ENCODE results near the gene MST1. TPM values are rescaled to one million over a fixed set of nuclear protein-coding genes. Genes with fewer than 3 reads are reported as not detected.

Gene MST1
- total and polyA plus RNA-seq, 9 of the 15 experiments (the other 6 are each of a cell fraction or from before 2014, with no cell fraction given), result 0.08 to 1.8 (median 0.40) TPM

DNA sequence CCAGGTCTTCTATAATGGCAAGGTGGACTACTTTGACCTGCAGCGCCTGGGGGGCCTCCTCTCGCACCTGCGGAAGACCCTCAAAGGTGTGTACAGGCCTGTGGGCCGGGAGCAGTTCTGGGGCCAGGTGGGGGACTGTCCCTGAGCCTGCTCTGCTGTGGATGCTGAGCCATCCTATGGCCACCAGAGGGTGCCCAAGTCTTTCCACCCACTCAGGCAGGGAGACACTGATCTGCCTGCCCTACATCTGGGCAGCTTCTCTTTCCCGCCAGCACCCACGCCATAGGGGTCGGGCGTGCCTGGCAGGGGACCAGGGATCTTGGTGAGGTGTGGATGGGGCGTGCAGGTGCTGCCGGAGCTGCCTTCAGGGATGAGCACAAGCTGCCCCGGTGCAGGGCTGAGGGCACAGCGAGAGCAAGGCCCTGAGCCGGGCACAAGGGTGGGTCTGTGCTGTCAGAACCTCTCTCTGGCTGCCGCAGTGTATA lies 14.2 kb upstream of the MST1 start (continued):
- no peak for TF ChIP-seq HMGN3 (IDR thresholded peaks at IDR 0.05; ENCODE audit: borderline replicate concordance, extremely low read depth, insufficient read length, low read depth, low read length)
- TF ChIP-seq ZNF384 (IDR thresholded peaks at IDR 0.05; ENCODE audit: low read depth, low read length), result no peak
- TF ChIP-seq, protein P1, sequence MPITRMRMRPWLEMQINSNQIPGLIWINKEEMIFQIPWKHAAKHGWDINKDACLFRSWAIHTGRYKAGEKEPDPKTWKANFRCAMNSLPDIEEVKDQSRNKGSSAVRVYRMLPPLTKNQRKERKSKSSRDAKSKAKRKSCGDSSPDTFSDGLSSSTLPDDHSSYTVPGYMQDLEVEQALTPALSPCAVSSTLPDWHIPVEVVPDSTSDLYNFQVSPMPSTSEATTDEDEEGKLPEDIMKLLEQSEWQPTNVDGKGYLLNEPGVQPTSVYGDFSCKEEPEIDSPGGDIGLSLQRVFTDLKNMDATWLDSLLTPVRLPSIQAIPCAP (CRISPR knock-in tag; IDR thresholded peaks at IDR 0.05; ENCODE audit: borderline replicate concordance), result no peak
- no peak for TF ChIP-seq ZC3H11A (IDR thresholded peaks at IDR 0.05; ENCODE audit: low read depth, low read length)
- TF ChIP-seq, protein P2, sequence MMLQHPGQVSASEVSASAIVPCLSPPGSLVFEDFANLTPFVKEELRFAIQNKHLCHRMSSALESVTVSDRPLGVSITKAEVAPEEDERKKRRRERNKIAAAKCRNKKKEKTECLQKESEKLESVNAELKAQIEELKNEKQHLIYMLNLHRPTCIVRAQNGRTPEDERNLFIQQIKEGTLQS (IDR thresholded peaks at IDR 0.05), result no peak
- TF ChIP-seq, protein P2 (CRISPR knock-in tag; conservative IDR thresholded peaks at IDR 0.05), result no peak
- TF ChIP-seq CBFA2T2 (conservative IDR thresholded peaks at IDR 0.05), result no peak
- TF ChIP-seq, protein P3, sequence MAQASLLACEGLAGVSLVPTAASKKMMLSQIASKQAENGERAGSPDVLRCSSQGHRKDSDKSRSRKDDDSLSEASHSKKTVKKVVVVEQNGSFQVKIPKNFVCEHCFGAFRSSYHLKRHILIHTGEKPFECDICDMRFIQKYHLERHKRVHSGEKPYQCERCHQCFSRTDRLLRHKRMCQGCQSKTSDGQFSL (CRISPR knock-in tag; IDR thresholded peaks at IDR 0.05), result no peak
- TF ChIP-seq, protein P3 (tag; IDR thresholded peaks at IDR 0.05), result no peak
- TF ChIP-seq, protein P4, sequence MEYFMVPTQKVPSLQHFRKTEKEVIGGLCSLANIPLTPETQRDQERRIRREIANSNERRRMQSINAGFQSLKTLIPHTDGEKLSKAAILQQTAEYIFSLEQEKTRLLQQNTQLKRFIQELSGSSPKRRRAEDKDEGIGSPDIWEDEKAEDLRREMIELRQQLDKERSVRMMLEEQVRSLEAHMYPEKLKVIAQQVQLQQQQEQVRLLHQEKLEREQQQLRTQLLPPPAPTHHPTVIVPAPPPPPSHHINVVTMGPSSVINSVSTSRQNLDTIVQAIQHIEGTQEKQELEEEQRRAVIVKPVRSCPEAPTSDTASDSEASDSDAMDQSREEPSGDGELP (CRISPR knock-in tag; IDR thresholded peaks at IDR 0.05; ENCODE audit: borderline replicate concordance), result no peak
- no peak for TF ChIP-seq SRSF1 (IDR thresholded peaks at IDR 0.05; ENCODE audit: low read depth, low read length)
- TF ChIP-seq SMAD2 (IDR thresholded peaks at IDR 0.05; ENCODE audit: low read depth, low read length), result no peak
- no peak for TF ChIP-seq HIVEP1 (CRISPR knock-in tag; IDR thresholded peaks at IDR 0.05)
- TF ChIP-seq STAG1 (CRISPR knock-in tag; IDR thresholded peaks at IDR 0.05; ENCODE audit: borderline replicate concordance), result peak; percentile 84; the same call in 1 of the 2 replicates
- no peak for TF ChIP-seq EWSR1 (IDR thresholded peaks at IDR 0.05; ENCODE audit: borderline replicate concordance, low read depth, partially characterized antibody)
- TF ChIP-seq, protein P5, sequence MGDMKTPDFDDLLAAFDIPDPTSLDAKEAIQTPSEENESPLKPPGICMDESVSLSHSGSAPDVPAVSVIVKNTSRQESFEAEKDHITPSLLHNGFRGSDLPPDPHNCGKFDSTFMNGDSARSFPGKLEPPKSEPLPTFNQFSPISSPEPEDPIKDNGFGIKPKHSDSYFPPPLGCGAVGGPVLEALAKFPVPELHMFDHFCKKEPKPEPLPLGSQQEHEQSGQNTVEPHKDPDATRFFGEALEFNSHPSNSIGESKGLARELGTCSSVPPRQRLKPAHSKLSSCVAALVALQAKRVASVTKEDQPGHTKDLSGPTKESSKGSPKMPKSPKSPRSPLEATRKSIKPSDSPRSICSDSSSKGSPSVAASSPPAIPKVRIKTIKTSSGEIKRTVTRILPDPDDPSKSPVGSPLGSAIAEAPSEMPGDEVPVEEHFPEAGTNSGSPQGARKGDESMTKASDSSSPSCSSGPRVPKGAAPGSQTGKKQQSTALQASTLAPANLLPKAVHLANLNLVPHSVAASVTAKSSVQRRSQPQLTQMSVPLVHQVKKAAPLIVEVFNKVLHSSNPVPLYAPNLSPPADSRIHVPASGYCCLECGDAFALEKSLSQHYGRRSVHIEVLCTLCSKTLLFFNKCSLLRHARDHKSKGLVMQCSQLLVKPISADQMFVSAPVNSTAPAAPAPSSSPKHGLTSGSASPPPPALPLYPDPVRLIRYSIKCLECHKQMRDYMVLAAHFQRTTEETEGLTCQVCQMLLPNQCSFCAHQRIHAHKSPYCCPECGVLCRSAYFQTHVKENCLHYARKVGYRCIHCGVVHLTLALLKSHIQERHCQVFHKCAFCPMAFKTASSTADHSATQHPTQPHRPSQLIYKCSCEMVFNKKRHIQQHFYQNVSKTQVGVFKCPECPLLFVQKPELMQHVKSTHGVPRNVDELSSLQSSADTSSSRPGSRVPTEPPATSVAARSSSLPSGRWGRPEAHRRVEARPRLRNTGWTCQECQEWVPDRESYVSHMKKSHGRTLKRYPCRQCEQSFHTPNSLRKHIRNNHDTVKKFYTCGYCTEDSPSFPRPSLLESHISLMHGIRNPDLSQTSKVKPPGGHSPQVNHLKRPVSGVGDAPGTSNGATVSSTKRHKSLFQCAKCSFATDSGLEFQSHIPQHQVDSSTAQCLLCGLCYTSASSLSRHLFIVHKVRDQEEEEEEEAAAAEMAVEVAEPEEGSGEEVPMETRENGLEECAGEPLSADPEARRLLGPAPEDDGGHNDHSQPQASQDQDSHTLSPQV (IDR thresholded peaks at IDR 0.05), result no peak
- TF ChIP-seq ZSCAN32 (CRISPR knock-in tag; IDR thresholded peaks at IDR 0.05), result no peak
- TF ChIP-seq POLR2G (IDR thresholded peaks at IDR 0.05; ENCODE audit: low read depth, low read length), result 0 out of 2 replicates have a peak, but pooled peaks have one; percentile 28
- TF ChIP-seq MCM3 (IDR thresholded peaks at IDR 0.05), result no peak
- TF ChIP-seq, protein P6, sequence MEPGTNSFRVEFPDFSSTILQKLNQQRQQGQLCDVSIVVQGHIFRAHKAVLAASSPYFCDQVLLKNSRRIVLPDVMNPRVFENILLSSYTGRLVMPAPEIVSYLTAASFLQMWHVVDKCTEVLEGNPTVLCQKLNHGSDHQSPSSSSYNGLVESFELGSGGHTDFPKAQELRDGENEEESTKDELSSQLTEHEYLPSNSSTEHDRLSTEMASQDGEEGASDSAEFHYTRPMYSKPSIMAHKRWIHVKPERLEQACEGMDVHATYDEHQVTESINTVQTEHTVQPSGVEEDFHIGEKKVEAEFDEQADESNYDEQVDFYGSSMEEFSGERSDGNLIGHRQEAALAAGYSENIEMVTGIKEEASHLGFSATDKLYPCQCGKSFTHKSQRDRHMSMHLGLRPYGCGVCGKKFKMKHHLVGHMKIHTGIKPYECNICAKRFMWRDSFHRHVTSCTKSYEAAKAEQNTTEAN (CRISPR knock-in tag; IDR thresholded peaks at IDR 0.05), result no peak
